Central memory CD8-positive, alpha-beta T cell (primary cell): ENCODE results near the gene EPHX1.

Experiments used
- ATAC-seq: fragments of 150-1000 bp; cut with Tn5 transposase; replicated peaks from 2 replicates; pipeline ENCODE4 v1.10.0; 2022; ENCODE audit warnings: mild to moderate bottlenecking, moderate FRiP score, moderate number of reproducible peaks; ENCODE audit not compliant: poor library complexity, severe bottlenecking; ENCODE audit errors: extremely low read depth
- DNase-seq, 2 donors: peaks; one replicate each; pipeline ENCODE4 v3.0.0; 2021; ENCODE audit warnings: low spot score in 2 of 2
- H3K27ac Mint-ChIP-seq: one replicate; pipeline ENCODE4 v1.8.0; 2022; ENCODE audit warnings: low read depth, mild to moderate bottlenecking, moderate library complexity, mixed read lengths
- H3K27me3 Mint-ChIP-seq: one replicate; pipeline ENCODE4 v1.8.0; 2022; ENCODE audit warnings: mixed read lengths
- H3K36me3 Mint-ChIP-seq: one replicate; pipeline ENCODE4 v1.8.0; 2022; ENCODE audit warnings: mild to moderate bottlenecking, moderate library complexity, mixed read lengths; ENCODE audit not compliant: insufficient read depth
- H3K4me1 Mint-ChIP-seq: one replicate; pipeline ENCODE4 v1.8.0; 2022; ENCODE audit warnings: mixed read lengths
- H3K4me3 Mint-ChIP-seq: one replicate; pipeline ENCODE4 v1.8.0; 2022; ENCODE audit warnings: mild to moderate bottlenecking, moderate library complexity, mixed read lengths
- H3K9me3 Mint-ChIP-seq: one replicate; pipeline ENCODE4 v1.8.0; 2022; ENCODE audit warnings: mixed read lengths

EPHX1 gene

DNA sequence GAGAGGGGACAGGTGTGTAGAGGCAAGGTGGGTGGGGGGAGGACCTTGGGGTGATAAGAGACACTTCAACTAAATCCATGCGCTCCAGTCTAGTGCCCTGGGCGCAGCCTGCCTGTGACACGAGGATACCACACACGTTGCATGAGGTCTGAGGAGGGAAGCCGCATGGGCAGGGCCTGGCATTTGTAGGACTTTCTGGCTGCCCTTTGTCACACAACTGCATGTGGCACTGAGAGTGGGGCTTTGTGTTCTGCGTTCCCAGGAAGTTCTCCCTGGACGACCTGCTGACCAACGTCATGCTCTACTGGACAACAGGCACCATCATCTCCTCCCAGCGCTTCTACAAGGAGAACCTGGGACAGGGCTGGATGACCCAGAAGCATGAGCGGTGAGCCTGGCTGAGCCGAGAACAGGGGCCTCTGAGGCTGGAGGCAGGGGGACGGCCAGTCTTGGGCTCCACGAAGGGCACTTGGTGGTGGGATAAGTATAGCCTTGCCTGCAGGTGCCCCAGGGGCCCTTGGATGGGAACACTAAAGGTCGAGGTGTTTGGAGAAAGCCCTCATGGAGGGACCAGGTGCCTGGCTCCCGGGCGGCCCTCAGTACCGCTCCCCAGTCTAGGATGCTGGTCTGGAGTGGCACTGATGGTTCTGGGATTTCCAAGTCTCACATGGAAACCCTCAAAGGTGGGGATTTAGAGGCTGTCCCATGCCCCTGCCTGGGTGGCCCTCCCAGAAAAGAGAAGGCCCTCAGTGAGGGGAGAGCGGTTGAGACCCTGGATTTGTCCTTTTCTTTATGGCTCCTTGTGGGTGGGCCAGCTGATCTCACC, 34.5 kb downstream of the EPHX1 start:
- no peaks in the 10 kb centered on the region for H3K27me3 Mint-ChIP-seq
- H3K27ac Mint-ChIP-seq: no peak overlapping the region
- DNase-seq (no peak), ATAC-seq (no peak)
- peaks cover 21% of the 10 kb centered on the region for H3K36me3 Mint-ChIP-seq
- no peak overlapping the region for H3K4me3 Mint-ChIP-seq
- peaks cover 44% of the 10 kb centered on the region for H3K4me1 Mint-ChIP-seq
- H3K9me3 Mint-ChIP-seq: no peaks in the 10 kb centered on the region

DNA sequence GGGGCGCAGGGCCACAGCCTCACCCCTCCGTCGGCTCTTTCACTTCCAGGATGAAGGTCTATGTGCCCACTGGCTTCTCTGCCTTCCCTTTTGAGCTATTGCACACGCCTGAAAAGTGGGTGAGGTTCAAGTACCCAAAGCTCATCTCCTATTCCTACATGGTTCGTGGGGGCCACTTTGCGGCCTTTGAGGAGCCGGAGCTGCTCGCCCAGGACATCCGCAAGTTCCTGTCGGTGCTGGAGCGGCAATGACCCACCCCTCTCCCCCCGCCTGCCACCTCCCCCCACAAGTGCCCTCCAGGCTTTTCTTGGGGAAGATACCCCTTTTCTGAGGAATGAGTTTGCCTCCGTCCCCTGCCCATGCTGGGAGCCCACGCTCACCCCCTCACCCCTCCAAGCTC, 35.2 kb downstream of the EPHX1 start:
- H3K4me3 Mint-ChIP-seq: no peak overlapping the region

GRCh38 chr1:225845571-225846259, 35.8 kb downstream of the EPHX1 start:
- Mint-ChIP-seq H3K4me3 (no peak overlapping the region), H3K27me3 (no peaks in the 10 kb centered on the region), H3K36me3 (peaks cover 23% of the 10 kb centered on the region), H3K9me3 (no peaks in the 10 kb centered on the region), H3K27ac (no peak overlapping the region), H3K4me1 (peaks cover 46% of the 10 kb centered on the region)
- ATAC-seq (no peak), DNase-seq (no peak)

More for the DNA sequence above, 35.2 kb downstream of the EPHX1 start:
- no peak for DNase-seq
- H3K9me3 Mint-ChIP-seq: no peaks in the 10 kb centered on the region
- H3K27ac Mint-ChIP-seq: no peak overlapping the region
- peaks cover 23% of the 10 kb centered on the region for H3K36me3 Mint-ChIP-seq
- peaks cover 46% of the 10 kb centered on the region for H3K4me1 Mint-ChIP-seq
- no peaks in the 10 kb centered on the region for H3K27me3 Mint-ChIP-seq
- no peak for ATAC-seq

- no peak for ATAC-seq
- no peaks in the 10 kb centered on the region for H3K9me3 Mint-ChIP-seq
- no peak for DNase-seq
- H3K4me1 Mint-ChIP-seq: peaks cover 50% of the 10 kb centered on the region
- peak overlapping the region; percentile 94 for H3K27ac Mint-ChIP-seq
- no peaks in the 10 kb centered on the region for H3K27me3 Mint-ChIP-seq
- no peak overlapping the region for H3K4me3 Mint-ChIP-seq
- peaks cover 24% of the 10 kb centered on the region for H3K36me3 Mint-ChIP-seq
Observed at GRCh38 chr1:225846331-225847310, 36.7 kb downstream of the EPHX1 start.

DNA sequence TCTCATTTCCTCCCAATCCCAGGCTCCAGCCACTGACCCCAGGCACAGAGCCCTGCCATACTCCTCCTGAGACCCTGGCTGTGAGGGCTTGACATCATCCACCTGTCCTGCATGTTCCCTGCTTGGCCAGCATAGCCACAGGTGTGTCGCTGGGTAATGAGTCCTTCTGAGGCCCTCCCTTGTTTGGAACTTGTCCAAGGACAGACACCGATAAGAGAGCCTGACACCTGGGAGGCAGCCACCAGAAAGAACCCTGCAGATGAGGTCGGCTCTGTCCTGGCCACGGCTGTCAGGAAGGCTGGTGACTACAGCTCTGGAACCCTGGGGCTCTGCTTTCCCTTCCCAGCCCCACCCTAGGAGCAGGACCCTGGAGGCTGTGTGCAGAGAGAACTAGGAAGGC, 37.7 kb downstream of the EPHX1 start:
- Mint-ChIP-seq H3K27ac (peak overlapping the region; percentile 94), H3K4me1 (peaks cover 60% of the 10 kb centered on the region), H3K27me3 (no peaks in the 10 kb centered on the region), H3K4me3 (peak overlapping the region; percentile 68), H3K36me3 (peaks cover 27% of the 10 kb centered on the region), H3K9me3 (no peaks in the 10 kb centered on the region)
- ATAC-seq (no peak), DNase-seq (no peak)

DNA sequence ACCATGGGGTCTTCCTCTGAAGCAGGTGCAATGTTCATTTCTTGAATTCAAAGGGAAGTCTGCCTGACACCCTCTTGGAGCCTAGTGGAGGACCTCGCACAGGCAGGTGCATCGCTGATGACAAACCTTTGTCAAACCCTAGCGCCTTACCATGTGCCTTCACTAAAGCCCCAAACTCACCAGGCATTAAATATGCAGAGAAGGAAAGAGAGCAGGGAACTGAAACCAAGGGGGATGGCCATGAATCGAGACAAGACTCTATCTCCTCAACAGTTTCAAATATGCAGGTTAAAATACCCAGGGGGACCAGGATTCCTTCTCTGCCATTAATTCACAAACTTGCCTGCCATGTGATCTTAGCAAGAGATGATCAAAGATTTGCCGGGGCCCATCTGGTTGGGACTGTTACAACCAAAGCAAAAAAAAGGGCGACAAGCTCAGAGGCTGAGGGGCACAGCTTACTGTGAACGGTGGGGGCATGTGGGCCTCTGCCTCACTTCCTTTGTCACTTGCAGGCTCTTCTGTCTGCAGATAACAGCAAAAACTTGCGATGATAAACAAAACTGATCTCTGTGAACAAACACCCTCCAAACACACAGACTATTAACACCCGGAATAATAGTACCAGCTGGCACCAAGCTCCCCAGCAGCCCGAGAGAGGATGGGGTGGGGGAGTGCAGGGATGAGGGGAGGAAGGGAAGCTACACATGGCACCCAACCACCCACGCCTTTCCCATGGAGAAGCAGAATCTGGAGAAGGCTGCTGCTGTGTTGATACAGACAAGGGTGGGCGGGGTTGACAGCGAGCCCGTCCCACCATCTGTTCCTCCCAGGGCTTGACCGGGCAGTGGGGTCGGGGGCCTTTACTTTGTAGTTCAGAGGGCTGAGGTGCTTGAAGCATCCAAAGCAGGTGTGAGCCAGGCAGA, 38.4 kb downstream of the EPHX1 start:
- Mint-ChIP-seq H3K27me3 (no peaks in the 10 kb centered on the region), H3K9me3 (no peaks in the 10 kb centered on the region), H3K36me3 (peaks cover 34% of the 10 kb centered on the region), H3K4me3 (peak overlapping the region; percentile 68), H3K4me1 (peaks cover 61% of the 10 kb centered on the region), H3K27ac (peak overlapping the region; percentile 94)
- ATAC-seq (peak; percentile 84), DNase-seq (peak in 1 of 2 donors; percentile 44)

GRCh38 chr1:225849925-225850324, 40.0 kb downstream of the EPHX1 start:
- ATAC-seq (peak; percentile 15), DNase-seq (peak; percentile 38 to 40)
- Mint-ChIP-seq H3K27ac (peak overlapping the region; percentile 94), H3K27me3 (no peaks in the 10 kb centered on the region), H3K36me3 (peaks cover 40% of the 10 kb centered on the region), H3K9me3 (no peaks in the 10 kb centered on the region), H3K4me3 (peak overlapping the region; percentile 42), H3K4me1 (peaks cover 74% of the 10 kb centered on the region)

DNA sequence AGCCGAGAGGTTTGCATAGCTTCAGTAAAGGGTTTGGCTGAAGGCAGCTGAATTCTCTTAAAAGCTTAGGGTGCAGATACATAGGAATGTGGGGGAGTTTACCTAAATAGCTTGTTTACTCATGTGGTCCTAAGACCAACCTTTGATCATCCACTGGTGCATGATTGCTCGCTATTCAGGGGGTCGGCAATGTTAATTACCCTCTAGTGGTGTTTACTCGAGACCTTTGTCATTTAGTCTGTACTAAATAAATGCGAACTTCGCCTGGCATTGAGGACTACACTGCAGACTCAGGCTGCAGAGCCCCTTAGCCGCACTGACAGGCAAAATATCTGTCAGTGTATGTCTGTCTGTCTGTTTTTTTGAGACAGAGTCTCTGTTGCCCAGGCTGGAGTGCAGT, 40.4 kb downstream of the EPHX1 start:
- Mint-ChIP-seq H3K4me1 (peaks cover 74% of the 10 kb centered on the region), H3K27me3 (no peaks in the 10 kb centered on the region), H3K36me3 (peaks cover 38% of the 10 kb centered on the region), H3K4me3 (peak overlapping the region; percentile 42), H3K9me3 (no peaks in the 10 kb centered on the region), H3K27ac (peak overlapping the region; percentile 94)
- no peak for DNase-seq
- ATAC-seq: no peak

DNA sequence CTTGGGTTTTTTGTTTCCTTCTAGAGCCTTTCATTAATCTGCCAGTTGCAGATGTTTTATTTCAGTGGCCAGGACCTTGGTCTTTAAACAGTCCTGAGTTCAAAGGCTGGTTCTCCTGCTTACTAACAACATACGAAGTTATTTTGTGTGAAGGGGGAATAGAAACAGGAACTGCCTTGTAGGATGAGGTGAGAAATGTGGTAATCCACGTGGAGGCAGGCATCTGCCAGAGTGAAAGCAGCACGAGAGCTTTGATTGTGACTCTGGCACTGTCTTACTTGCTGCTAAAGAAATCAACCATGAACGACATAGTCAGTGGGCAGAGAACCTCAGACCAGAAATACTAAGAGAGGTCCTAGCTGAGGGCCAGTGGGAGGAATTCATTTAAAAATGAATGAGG, 41.9 kb downstream of the EPHX1 start:
- H3K36me3 Mint-ChIP-seq: peaks cover 52% of the 10 kb centered on the region
- H3K4me3 Mint-ChIP-seq: peak overlapping the region; percentile 63
- H3K27ac Mint-ChIP-seq: peak overlapping the region; percentile 94
- no peaks in the 10 kb centered on the region for H3K9me3 Mint-ChIP-seq
- ATAC-seq (peak; percentile 48), DNase-seq (no peak)
- no peaks in the 10 kb centered on the region for H3K27me3 Mint-ChIP-seq
- peaks cover 74% of the 10 kb centered on the region for H3K4me1 Mint-ChIP-seq

DNA sequence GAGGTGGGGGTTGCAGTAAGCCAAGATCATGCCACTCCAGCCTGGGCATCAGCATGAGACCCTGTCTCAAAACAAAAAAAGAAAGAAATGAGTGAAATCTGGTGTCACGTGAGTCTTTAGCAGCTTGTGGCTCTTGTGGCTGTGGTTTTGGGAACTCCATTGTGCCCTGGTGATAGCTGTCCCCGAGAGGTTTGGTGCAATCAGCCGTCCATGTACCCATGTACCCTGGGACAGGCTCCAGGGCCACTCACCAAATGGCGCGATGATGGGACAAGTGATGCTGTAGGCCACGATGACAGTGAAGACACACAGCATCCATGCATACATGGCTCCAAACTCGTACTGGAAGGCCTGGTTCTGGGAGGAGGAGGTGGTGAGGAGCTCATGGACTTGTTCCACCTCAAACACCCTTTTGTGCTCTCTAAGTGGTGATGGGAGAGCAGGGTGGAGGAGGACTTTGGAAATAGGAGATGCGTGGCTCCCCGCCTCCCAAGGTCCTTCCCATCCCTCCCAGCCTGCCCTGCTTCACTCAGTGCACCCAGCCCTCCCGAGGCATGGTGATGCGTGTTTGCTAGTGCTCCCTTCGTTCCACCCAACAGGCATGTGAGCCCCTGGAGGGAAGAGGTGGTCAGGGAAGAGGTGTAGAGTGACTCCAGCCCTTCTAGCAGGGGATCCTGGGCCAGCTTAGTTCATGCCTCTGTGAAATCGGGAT, 42.6 kb downstream of the EPHX1 start:
- Mint-ChIP-seq H3K4me1 (peaks cover 67% of the 10 kb centered on the region), H3K27me3 (no peaks in the 10 kb centered on the region), H3K4me3 (no peak overlapping the region), H3K9me3 (no peaks in the 10 kb centered on the region), H3K27ac (peak overlapping the region; percentile 94), H3K36me3 (peaks cover 54% of the 10 kb centered on the region)
- DNase-seq: no peak
- ATAC-seq: no peak

DNA sequence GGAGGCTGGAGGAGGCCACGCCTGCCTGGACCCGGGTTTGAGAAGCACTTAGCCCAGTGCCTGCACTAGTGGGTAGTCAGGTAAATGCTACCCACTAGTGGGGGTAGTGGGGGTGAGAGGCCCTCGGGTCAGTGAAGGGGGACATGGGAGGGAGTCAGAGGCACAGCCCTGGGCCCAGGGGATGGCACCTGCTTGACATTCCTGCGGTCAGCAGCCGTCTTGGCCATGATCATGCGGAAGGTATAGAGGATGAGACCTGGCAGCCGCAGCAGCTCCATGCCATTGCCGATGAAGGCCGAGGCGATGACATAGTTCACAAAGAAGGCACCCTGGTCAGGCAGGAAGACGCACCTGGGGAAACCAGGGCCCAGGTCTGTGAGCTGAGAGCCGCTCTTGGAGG, 43.5 kb downstream of the EPHX1 start:
- DNase-seq: no peak
- Mint-ChIP-seq H3K9me3 (no peaks in the 10 kb centered on the region), H3K36me3 (peaks cover 52% of the 10 kb centered on the region), H3K27me3 (no peaks in the 10 kb centered on the region), H3K4me1 (peaks cover 58% of the 10 kb centered on the region), H3K27ac (no peak overlapping the region), H3K4me3 (no peak overlapping the region)
- no peak for ATAC-seq
